Breast epithelium (tissue), 4 donors: ENCODE results near the gene PCDHGA7. TPM values are rescaled to one million over a fixed set of nuclear protein-coding genes. Genes with fewer than 3 reads are reported as not detected.
"Not testable (repeated sequence)": the region's sequence is repeated elsewhere in the genome, so short reads cannot be mapped to it uniquely, and the experiment has no call there.

Experiments
- DNase-seq, 2 donors: peaks; one replicate each; pipeline ENCODE4 v3.0.0-alpha.2; 2019; ENCODE audit warnings: low spot score in 2 of 2
- H3K27ac ChIP-seq, 2 donors: fragments of 200-600 bp; sonication (generic) in 1 of 2; one replicate each; pipeline ENCODE4 v1.5.1; 2016 to 2019; ENCODE audit warnings: mild to moderate bottlenecking in 1 of 2
- H3K27me3 ChIP-seq, 2 donors: fragments of 200-600 bp; sonication (generic) in 1 of 2; one replicate each; pipeline versions ENCODE4 v1.5.1 to v1.6.0; 2017 to 2019; ENCODE audit warnings: control low read depth in 1 of 2, mild to moderate bottlenecking in 1 of 2
- H3K36me3 ChIP-seq: fragments of 200-600 bp; one replicate; pipeline ENCODE4 v1.5.1; 2019
- H3K4me1 ChIP-seq, 2 donors: fragments of 200-600 bp; sonication (generic); one replicate each; pipeline ENCODE4 v1.5.1; 2016 to 2019; ENCODE audit warnings: control low read depth in 1 of 2
- H3K4me3 ChIP-seq, 3 donors: fragments of 200-600 bp; sonication (generic); 1 replicate in 2 of 3; 2 replicates in 1 of 3; pipeline ENCODE4 v1.5.1; 2016 to 2019; ENCODE audit warnings: mild to moderate bottlenecking in 3 of 3, moderate library complexity in 2 of 3
- H3K9me3 ChIP-seq, 2 donors: fragments of 200-600 bp; sonication (generic) in 1 of 2; one replicate each; pipeline ENCODE4 v1.5.1; 2016 to 2019; ENCODE audit warnings: control low read depth in 1 of 2
- CTCF ChIP-seq, 3 donors: fragments of 450-650 bp; IDR thresholded peaks; one replicate each; pipeline ENCODE4 v1.5.1; 2016 to 2017; ENCODE audit warnings: antibody characterized with exemption in 3 of 3, mild to moderate bottlenecking in 3 of 3, moderate library complexity in 3 of 3
- POLR2A ChIP-seq: fragments of 450-650 bp; IDR thresholded peaks from one replicate; pipeline ENCODE4 v1.6.1; 2016; ENCODE audit warnings: antibody characterized with exemption, mild to moderate bottlenecking, moderate library complexity
- POLR2AphosphoS5 ChIP-seq, 3 donors: sonication (generic); formaldehyde crosslinking; IDR thresholded peaks; one replicate each; pipeline ENCODE4 v1.6.1; 2017; ENCODE audit warnings: antibody characterized with exemption in 3 of 3
- intact Hi-C: fragments of 100-400 bp; cut with DNase I; formaldehyde crosslinking; loops from one replicate; pipeline ENCODE4 v1.15.1; 2023; ENCODE audit warnings: low total_unique reads
- total RNA-seq, 3 donors: library from RNA; depleted of rRNA; stranded (reverse); fragments of >200 nt; gene quantifications; one replicate each; pipeline ENCODE4 v1.1.0, GENCODE V29; 2016

The PCDHGA7 gene
- total RNA-seq, 3 donors from 2014 or later, result 3.7 to 10.8 (median 10.0) TPM

- Histone ChIP-seq H3K4me3 (peak overlapping the region in 1 of 3 donors; percentile 35), H3K27ac (no peak overlapping the region), H3K27me3 (no peaks in the 10 kb centered on the region), H3K36me3 (no peaks in the 10 kb centered on the region), H3K9me3 (peaks cover 79 to 96% of the 10 kb centered on the region in 2 donors), H3K4me1 (no peaks in the 10 kb centered on the region)
- intact Hi-C loops, result loop anchor here (5.0 kb wide), 1 partner anchor 128 kb away; no protein-coding TSS in a partner anchor
- TF ChIP-seq CTCF (IDR thresholded peaks at IDR 0.05), result no peak
- TF ChIP-seq POLR2AphosphoS5 (IDR thresholded peaks at IDR 0.05), result no peak
- TF ChIP-seq POLR2A, result no peak
- DNase-seq, result no peak
These were observed 17.2 kb downstream of the PCDHGA7 start for GRCh38 chr5:141399555-141400258.

- peak within 1 kb of the TSS in 1 of 2 donors; percentile 0 for H3K27ac ChIP-seq
- no peak for DNase-seq
- intact Hi-C loops, result loop anchor here (5.0 kb wide), 1 partner anchor 125 kb away; no protein-coding TSS in a partner anchor
- peaks cover 77 to 96% of the 10 kb centered on the region in 2 donors for H3K9me3 ChIP-seq
- TF ChIP-seq POLR2AphosphoS5 (IDR thresholded peaks at IDR 0.05) (no peak), CTCF (IDR thresholded peaks at IDR 0.05) (no peak), POLR2A (no peak)
- no peaks in the 10 kb centered on the region for H3K4me1 ChIP-seq
- H3K36me3 ChIP-seq, result no peaks in the 10 kb centered on the region
- H3K27me3 ChIP-seq, result no peaks in the 10 kb centered on the region
- peak within 1 kb of the TSS; percentile 27 to 57 (median 35) for H3K4me3 ChIP-seq
These were observed 20.2 kb downstream of the PCDHGA7 start, which contains the start of gene PCDHGA9 for GRCh38 chr5:141402553-141403243. TSS of gene PCDHGA9 (plus strand) at chr5:141402778. CDS start at chr5:141402953, 175 bp downstream.

GRCh38 chr5:141403387-141403786 lies 20.8 kb downstream of the PCDHGA7 start:
- no peak for DNase-seq
- peaks cover 79 to 100% of the 10 kb centered on the region in 2 donors for H3K9me3 ChIP-seq
- no peak overlapping the region for H3K27ac ChIP-seq
- no peaks in the 10 kb centered on the region for H3K27me3 ChIP-seq
- no peaks in the 10 kb centered on the region for H3K36me3 ChIP-seq
- peak overlapping the region; percentile 27 to 57 (median 35) for H3K4me3 ChIP-seq
- TF ChIP-seq CTCF (IDR thresholded peaks at IDR 0.05), result no peak
- no peak for TF ChIP-seq POLR2A
- intact Hi-C loops, result loop anchor here (5.0 kb wide), 1 partner anchor 124 kb away; no protein-coding TSS in a partner anchor
- no peaks in the 10 kb centered on the region for H3K4me1 ChIP-seq

- H3K36me3 ChIP-seq, H3K4me1 ChIP-seq, H3K27me3 ChIP-seq, H3K27ac ChIP-seq, DNase-seq, intact Hi-C loops: not testable (repeated sequence)
- H3K4me3 ChIP-seq, result peak within 1 kb of the TSS; percentile 20 to 58 (median 23)
- H3K9me3 ChIP-seq, result peaks cover 79 to 100% of the 10 kb centered on the region in 2 donors
- TF ChIP-seq CTCF (IDR thresholded peaks at IDR 0.05), result peak in 2 of 3 donors; percentile 20 to 29
These were observed 25.4 kb downstream of the PCDHGA7 start, which contains the start of gene PCDHGB6 for GRCh38 chr5:141407790-141408505. TSS of gene PCDHGB6 (plus strand) at chr5:141408021. CDS start at chr5:141408203, 182 bp downstream.
